Ammon's horn (tissue), 1 donor: ENCODE data around the gene IPPK.
A peak's percentile ranks its signal among the peaks of the same experiment; 100 is the strongest.
"Not testable (repeated sequence)": the region's sequence is repeated elsewhere in the genome, so short reads cannot be mapped to it uniquely, and the experiment has no call there.

Experiments used
- DNase-seq: peaks from one replicate; pipeline ENCODE4 v3.0.0-alpha.2; 2016; ENCODE audit warnings: low spot score

The IPPK gene

DNA sequence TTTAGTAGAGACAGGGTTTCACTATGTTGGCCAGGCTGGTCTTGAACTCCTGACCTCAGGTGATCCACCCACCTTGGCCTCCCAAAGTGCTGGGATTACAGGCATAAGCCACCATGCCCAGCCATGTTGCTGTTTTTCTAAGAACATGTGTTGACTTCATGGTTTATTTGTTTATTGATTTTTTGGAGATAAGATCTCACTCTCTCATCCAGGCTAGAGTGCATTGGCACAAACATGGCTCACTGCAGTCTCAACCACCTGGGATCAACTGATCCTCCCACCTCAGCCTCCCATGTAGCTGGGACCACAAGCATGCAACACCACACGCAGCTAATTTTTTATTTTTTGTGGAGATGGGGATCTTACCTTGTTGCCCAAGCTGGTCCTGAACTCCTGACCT lies 74.9 kb downstream of the IPPK start:
- not testable (repeated sequence) for DNase-seq

DNA sequence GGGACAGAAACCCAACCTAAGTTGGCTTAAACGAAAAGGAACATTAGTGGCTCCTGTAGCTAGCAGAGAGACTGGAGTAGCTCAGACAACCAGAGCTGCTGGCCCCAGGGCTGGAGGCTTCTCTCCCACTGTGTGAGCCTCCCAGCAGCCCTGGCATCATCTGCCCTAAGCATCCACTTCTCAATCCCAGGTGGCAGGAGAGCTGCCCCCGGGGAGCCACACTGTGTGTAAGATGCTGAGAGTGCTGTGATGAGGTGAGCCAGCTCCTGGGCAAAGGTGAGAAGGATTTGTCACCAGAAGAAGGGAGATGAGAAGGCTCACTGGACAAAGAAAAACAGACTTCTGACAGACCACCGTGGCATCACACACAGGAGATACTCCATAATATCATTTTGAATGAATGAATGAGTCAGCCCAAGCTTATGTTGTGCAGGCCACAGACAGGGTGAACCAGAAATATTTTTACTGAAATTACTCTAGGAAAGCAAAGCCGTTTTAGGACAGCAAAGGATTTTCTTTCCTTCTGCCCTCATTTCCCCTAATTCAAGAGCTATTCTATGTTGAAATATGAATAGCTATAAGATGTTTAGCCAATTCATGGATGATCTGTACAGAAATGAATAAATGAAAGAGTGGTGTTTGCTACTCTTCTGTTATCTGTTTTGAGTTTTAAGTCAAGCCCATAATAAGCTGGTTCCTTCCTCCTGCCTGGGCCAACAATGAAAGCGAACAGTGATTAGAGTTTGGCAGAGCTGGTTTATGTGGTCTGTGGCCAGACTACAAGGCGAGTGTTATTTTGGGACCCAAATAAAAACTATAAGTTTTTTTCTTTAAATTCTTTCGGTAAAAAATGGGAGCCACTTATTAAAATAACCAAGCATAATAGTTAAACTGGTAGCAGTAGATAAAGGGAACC lies 76.7 kb downstream of the IPPK start:
- no peak for DNase-seq

DNA sequence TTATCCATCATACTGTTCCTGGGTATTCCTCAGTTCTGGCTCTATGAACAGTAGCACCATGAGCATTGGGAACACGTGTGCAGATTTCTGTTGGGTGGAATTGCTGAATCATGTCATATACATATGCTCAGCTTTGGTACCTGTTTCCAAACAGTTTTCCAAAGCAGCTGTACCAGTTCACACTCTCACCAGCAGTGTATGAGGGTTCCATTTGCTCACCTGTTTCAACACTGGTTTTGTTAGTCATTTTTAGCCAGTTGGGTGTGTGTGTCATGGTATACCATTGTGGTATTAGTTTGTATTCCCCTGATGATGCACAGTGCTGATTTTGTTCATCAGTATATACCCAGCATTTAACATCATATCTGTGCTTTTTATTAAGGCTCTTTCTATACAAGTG lies 77.4 kb downstream of the IPPK start:
- no peak for DNase-seq

DNA sequence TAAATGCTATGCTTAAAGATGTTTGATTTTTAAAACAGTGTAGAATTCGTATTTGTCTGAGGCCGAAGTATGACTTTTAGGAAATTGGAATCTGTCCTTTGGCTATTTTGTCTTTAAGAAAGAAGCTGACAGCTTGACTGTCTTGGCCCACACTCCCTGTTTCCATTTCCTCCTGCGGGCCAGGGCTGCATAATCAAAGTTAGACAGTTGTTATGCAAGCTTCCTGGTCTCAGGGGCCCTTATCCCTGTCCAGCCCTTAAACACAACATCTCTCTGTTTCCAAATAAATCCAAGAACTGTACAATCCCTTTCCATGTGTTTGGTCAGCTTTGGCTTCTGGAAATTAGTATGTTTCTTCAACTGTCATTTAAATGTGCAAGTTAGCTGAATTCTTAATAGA lies 79.6 kb downstream of the IPPK start:
- peak; percentile 67 for DNase-seq

DNA sequence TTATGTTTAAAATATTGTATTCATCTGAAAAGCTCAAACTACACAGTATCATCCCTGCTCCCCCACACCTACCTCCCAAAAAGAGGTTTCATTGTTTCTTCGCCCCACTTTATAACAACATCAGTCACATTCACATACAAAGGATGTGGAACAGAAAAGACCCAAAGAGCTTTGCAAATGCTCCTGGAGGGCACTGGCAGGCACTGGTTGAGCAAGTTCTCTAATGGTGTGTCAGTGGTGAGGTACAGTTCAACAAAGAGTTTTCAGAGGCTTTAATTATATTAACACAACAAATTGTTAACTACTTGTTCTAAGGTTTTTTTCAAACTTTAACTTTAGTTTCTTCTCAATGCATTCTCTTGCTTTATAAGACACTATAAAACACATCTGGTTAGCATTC lies 80.0 kb downstream of the IPPK start:
- DNase-seq = no peak

DNA sequence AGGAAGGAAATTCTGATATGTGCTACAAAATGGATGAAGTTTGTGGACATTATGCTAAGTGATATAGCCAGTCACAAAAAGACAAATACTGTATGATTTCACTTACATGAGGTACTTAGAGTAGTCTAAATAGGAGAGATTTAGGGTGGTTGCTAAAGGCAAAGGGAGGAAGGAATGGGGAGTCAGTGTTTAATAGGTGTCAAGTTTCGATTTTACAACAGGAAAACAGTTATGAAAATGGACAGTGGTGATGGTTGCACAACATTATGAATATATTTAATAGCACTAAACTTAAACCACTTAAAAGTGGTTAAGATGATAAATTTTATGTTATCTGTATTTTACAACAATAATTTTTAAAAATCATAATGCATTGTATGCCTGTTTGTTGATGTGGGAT lies 93.8 kb downstream of the IPPK start:
- DNase-seq = no peak

DNA sequence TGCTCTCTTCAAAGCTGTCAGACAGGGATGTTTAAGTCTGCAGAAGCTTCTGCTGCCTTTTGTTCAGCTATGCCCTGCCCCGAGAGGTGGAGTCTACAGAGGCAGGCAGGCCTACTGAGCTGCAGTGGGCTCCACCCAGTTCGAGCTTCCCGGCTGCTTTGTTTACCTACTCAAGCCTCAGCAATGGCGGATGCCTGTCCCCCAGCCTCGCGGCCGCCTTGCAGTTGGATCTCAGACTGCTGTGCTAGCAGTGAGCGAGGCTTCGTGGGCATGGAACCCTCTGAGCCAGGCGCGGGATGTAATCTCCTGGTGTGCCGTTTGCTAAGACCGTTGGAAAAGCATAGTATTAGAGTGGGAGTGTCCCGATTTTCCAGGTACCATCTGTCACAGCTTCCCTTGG lies 96.3 kb downstream of the IPPK start:
- not testable (repeated sequence) for DNase-seq

GRCh38 chr9:92571871-92572270 lies 98.1 kb downstream of the IPPK start:
- not testable (repeated sequence) for DNase-seq

DNA sequence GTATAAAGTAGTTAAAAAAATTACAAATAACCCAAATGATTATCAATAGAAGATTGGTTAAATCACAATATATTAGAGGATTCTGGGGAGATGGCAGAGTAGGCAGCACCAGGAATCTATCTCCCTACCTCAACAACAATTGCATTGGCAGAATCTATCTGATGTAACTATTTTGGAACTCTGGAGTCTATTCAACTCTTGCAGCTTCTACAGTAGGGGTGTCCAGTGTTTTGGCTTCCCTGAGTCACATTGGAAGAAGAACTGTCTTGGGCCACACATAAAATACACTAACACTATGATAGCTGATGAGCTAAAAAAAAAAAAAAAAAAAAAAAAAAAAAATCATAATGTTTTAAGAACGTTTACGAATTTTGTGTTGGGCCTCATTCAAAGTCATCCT lies 104.9 kb downstream of the IPPK start:
- DNase-seq = no peak

DNA sequence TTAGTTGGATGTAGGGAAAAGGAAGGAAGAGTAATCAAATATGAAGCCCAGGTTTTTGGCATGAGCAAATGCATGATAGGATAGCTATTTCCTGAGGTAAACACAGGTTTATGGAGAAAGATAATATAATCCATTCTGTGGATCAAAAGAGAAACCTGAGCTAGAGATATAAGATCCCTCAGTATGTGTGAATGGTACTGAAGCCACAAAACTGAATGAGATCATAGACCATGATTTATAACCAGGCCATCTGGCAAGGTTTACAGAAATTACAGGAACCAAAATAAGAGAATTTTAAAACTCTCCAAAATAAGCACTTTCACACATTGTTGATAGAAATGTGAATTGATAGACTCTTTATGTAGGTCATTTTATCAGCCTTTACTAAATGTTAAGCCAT lies 105.4 kb downstream of the IPPK start:
- DNase-seq = no peak
